Nephron progenitor cell (in vitro differentiated cells): ENCODE data around the gene FRMPD2.

Source experiments
- DNase-seq: peaks from one replicate; pipeline ENCODE4 v3.0.0; 2021
- H3K27ac Mint-ChIP-seq: 2 replicates; pipeline ENCODE4 v1.8.0; 2021; ENCODE audit warnings: mild to moderate bottlenecking, moderate library complexity, mixed read lengths
- H3K27me3 Mint-ChIP-seq: 2 replicates; pipeline ENCODE4 v1.8.0; 2021; ENCODE audit warnings: mild to moderate bottlenecking, low read depth, mixed read lengths; ENCODE audit not compliant: poor library complexity
- H3K36me3 Mint-ChIP-seq: 2 replicates; pipeline ENCODE4 v1.8.0; 2021; ENCODE audit warnings: low read depth, mixed read lengths
- H3K4me1 Mint-ChIP-seq: 2 replicates; pipeline ENCODE4 v1.8.0; 2021; ENCODE audit warnings: mixed read lengths
- H3K4me3 Mint-ChIP-seq: 2 replicates; pipeline ENCODE4 v1.8.0; 2021; ENCODE audit warnings: mild to moderate bottlenecking, moderate library complexity, mixed read lengths
- H3K9me3 Mint-ChIP-seq: 2 replicates; pipeline ENCODE4 v1.8.0; 2021; ENCODE audit warnings: mild to moderate bottlenecking, moderate library complexity, mixed read lengths
- TF ChIP-seq, protein P1 (sequence below): fragments of 200-600 bp; sonication (generic); IDR thresholded peaks from 2 replicates; pipeline ENCODE4 v1.5.0; 2021; ENCODE audit warnings: antibody characterized with exemption

FRMPD2 gene

GRCh38 chr10:48210391-48210790, 64.1 kb downstream of the FRMPD2 start:
- DNase-seq = no peak
- H3K4me1 Mint-ChIP-seq = peaks cover 8% of the 10 kb centered on the region
- no peaks in the 10 kb centered on the region for H3K9me3 Mint-ChIP-seq
- H3K4me3 Mint-ChIP-seq = no peak overlapping the region
- H3K27me3 Mint-ChIP-seq = peaks cover 18% of the 10 kb centered on the region
- no peaks in the 10 kb centered on the region for H3K36me3 Mint-ChIP-seq
- TF ChIP-seq, protein P1, sequence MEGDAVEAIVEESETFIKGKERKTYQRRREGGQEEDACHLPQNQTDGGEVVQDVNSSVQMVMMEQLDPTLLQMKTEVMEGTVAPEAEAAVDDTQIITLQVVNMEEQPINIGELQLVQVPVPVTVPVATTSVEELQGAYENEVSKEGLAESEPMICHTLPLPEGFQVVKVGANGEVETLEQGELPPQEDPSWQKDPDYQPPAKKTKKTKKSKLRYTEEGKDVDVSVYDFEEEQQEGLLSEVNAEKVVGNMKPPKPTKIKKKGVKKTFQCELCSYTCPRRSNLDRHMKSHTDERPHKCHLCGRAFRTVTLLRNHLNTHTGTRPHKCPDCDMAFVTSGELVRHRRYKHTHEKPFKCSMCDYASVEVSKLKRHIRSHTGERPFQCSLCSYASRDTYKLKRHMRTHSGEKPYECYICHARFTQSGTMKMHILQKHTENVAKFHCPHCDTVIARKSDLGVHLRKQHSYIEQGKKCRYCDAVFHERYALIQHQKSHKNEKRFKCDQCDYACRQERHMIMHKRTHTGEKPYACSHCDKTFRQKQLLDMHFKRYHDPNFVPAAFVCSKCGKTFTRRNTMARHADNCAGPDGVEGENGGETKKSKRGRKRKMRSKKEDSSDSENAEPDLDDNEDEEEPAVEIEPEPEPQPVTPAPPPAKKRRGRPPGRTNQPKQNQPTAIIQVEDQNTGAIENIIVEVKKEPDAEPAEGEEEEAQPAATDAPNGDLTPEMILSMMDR = no peak
- no peak overlapping the region for H3K27ac Mint-ChIP-seq

- TF ChIP-seq, protein P1 = no peak
- Mint-ChIP-seq H3K4me3 (no peak overlapping the region), H3K4me1 (peaks cover 8% of the 10 kb centered on the region), H3K27ac (no peak overlapping the region), H3K9me3 (no peaks in the 10 kb centered on the region), H3K27me3 (peaks cover 16% of the 10 kb centered on the region), H3K36me3 (no peaks in the 10 kb centered on the region)
- DNase-seq = no peak
Observed at GRCh38 chr10:48209241-48209640, 65.3 kb downstream of the FRMPD2 start.

GRCh38 chr10:48207853-48208252, 66.6 kb downstream of the FRMPD2 start:
- H3K27me3 Mint-ChIP-seq = peaks cover 10% of the 10 kb centered on the region
- peaks cover 8% of the 10 kb centered on the region for H3K4me1 Mint-ChIP-seq
- H3K9me3 Mint-ChIP-seq = no peaks in the 10 kb centered on the region
- H3K27ac Mint-ChIP-seq = no peak overlapping the region
- no peak overlapping the region for H3K4me3 Mint-ChIP-seq
- DNase-seq = no peak
- TF ChIP-seq, protein P1 = no peak
- H3K36me3 Mint-ChIP-seq = no peaks in the 10 kb centered on the region

- H3K27ac Mint-ChIP-seq = no peak overlapping the region
- peaks cover 5% of the 10 kb centered on the region for H3K27me3 Mint-ChIP-seq
- no peak overlapping the region for H3K4me3 Mint-ChIP-seq
- H3K4me1 Mint-ChIP-seq = peaks cover 8% of the 10 kb centered on the region
- H3K9me3 Mint-ChIP-seq = no peaks in the 10 kb centered on the region
- no peak for DNase-seq
- TF ChIP-seq, protein P1 = no peak
- no peaks in the 10 kb centered on the region for H3K36me3 Mint-ChIP-seq
Observed at GRCh38 chr10:48206482-48207250, 67.8 kb downstream of the FRMPD2 start.

GRCh38 chr10:48205918-48206317, 68.6 kb downstream of the FRMPD2 start:
- no peak overlapping the region for H3K27ac Mint-ChIP-seq
- DNase-seq = no peak
- TF ChIP-seq, protein P1 = no peak
- H3K36me3 Mint-ChIP-seq = no peaks in the 10 kb centered on the region
- peaks cover 4% of the 10 kb centered on the region for H3K27me3 Mint-ChIP-seq
- no peak overlapping the region for H3K4me3 Mint-ChIP-seq
- peaks cover 8% of the 10 kb centered on the region for H3K4me1 Mint-ChIP-seq
- no peaks in the 10 kb centered on the region for H3K9me3 Mint-ChIP-seq
